CD4-positive, CD25-positive, alpha-beta regulatory T cell (primary cell): ENCODE data around the gene PRIM1. TPM values are rescaled to one million over a fixed set of nuclear protein-coding genes. Genes with fewer than 3 reads are reported as not detected.

Experiments used
- ATAC-seq, 2 donors: fragments of 150-1000 bp; cut with Tn5 transposase; one replicate each; pipeline ENCODE4 v1.10.0; 2021; ENCODE audit warnings: low read depth in 2 of 2, moderate number of reproducible peaks in 2 of 2, moderate library complexity in 1 of 2
- DNase-seq, 3 donors: peaks; one replicate each; pipeline versions ENCODE4 v3.0.0 to v3.0.0-alpha.2; 2012 to 2022; ENCODE audit warnings: mixed read lengths in 1 of 3
- H3K27ac ChIP-seq: one replicate; pipeline ENCODE4 v1.7.0; 2013; ENCODE audit warnings: mild to moderate bottlenecking, low read length; ENCODE audit not compliant: insufficient read depth, poor library complexity, severe bottlenecking
- H3K27me3 ChIP-seq: one replicate; pipeline ENCODE4 v1.7.0; 2013; ENCODE audit warnings: low read length; ENCODE audit not compliant: control insufficient read depth, insufficient read depth
- H3K36me3 ChIP-seq: one replicate; pipeline ENCODE4 v1.7.0; 2013; ENCODE audit warnings: mild to moderate bottlenecking, low read length, moderate library complexity; ENCODE audit not compliant: control insufficient read depth, insufficient read depth
- H3K4me1 ChIP-seq: 2 replicates; pipeline ENCODE4 v1.7.0; 2013; ENCODE audit warnings: mild to moderate bottlenecking, low read length; ENCODE audit not compliant: insufficient read depth, control insufficient read depth, poor library complexity, severe bottlenecking
- H3K4me3 ChIP-seq: one replicate; pipeline ENCODE4 v1.7.0; 2013; ENCODE audit warnings: low read depth, mild to moderate bottlenecking, low read length, moderate library complexity
- H3K9me3 ChIP-seq, 2 experiments: 1 replicate in 1 of 2; 2 replicates in 1 of 2; pipeline ENCODE4 v1.7.0; 2013; ENCODE audit warnings: low read length in 2 of 2, mild to moderate bottlenecking in 1 of 2, moderate library complexity in 1 of 2; ENCODE audit not compliant: control insufficient read depth in 2 of 2
- H3K27ac Mint-ChIP-seq, 3 donors: one replicate each; pipeline ENCODE4 v1.8.0; 2020 to 2022; ENCODE audit warnings: mild to moderate bottlenecking in 3 of 3, mixed read lengths in 3 of 3, moderate library complexity in 2 of 3
- H3K27me3 Mint-ChIP-seq: one replicate; pipeline ENCODE4 v1.8.0; 2022; ENCODE audit warnings: mild to moderate bottlenecking, mixed read lengths
- H3K36me3 Mint-ChIP-seq: one replicate; pipeline ENCODE4 v1.8.0; 2020; ENCODE audit warnings: mixed read lengths
- H3K4me1 Mint-ChIP-seq, 4 donors: one replicate each; pipeline ENCODE4 v1.8.0; 2020 to 2022; ENCODE audit warnings: mixed read lengths in 4 of 4, mild to moderate bottlenecking in 1 of 4
- H3K4me3 Mint-ChIP-seq, 4 donors: one replicate each; pipeline ENCODE4 v1.8.0; 2020 to 2022; ENCODE audit warnings: mild to moderate bottlenecking in 4 of 4, mixed read lengths in 4 of 4, moderate library complexity in 3 of 4
- H3K9me3 Mint-ChIP-seq, 7 donors: one replicate each; pipeline ENCODE4 v1.8.0; 2020 to 2022; ENCODE audit warnings: mixed read lengths in 7 of 7, mild to moderate bottlenecking in 3 of 7, moderate library complexity in 2 of 7
- polyA plus RNA-seq, 4 donors: library from polyadenylated mRNA; unstranded; fragments of 300-500 nt; fragmentation: Illumina TruSeq; gene quantifications; one replicate each; pipeline ENCODE4 v1.2.3, GENCODE V29; 2021
- total RNA-seq: library from RNA; stranded (reverse); gene quantifications from one replicate; pipeline ENCODE4 v1.2.3, GENCODE V29; 2022

PRIM1 gene
- total and polyA plus RNA-seq, 5 donors from 2014 or later: 15.1 to 46.1 (median 36.1) TPM

GRCh38 chr12:56684745-56685359 lies 67.3 kb downstream of the PRIM1 start:
- DNase-seq: peak in 2 of 3 donors; percentile 23 to 41
- H3K36me3 ChIP-seq: peaks cover 15% of the 10 kb centered on the region
- Mint-ChIP-seq H3K4me1 (peaks cover 19 to 62% (median 33%) of the 10 kb centered on the region in 4 donors), H3K27ac (peak overlapping the region; percentile 91 to 97 (median 95)), H3K27me3 (peaks cover 20% of the 10 kb centered on the region), H3K36me3 (peaks cover 11% of the 10 kb centered on the region), H3K4me3 (peak overlapping the region; percentile 95 to 100 (median 98)), H3K9me3 (no peaks in the 10 kb centered on the region)
- peak overlapping the region; percentile 99 for H3K27ac ChIP-seq
- no peaks in the 10 kb centered on the region for H3K27me3 ChIP-seq
- H3K4me1 ChIP-seq: peaks cover 64% of the 10 kb centered on the region
- H3K4me3 ChIP-seq: peak overlapping the region; percentile 98
- no peak for ATAC-seq
- no peaks in the 10 kb centered on the region for H3K9me3 ChIP-seq

- DNase-seq (no peak), ATAC-seq (no peak)
- Mint-ChIP-seq H3K9me3 (no peaks in the 10 kb centered on the region), H3K4me1 (peaks cover 17 to 76% (median 47%) of the 10 kb centered on the region in 4 donors), H3K27me3 (peaks cover 9% of the 10 kb centered on the region), H3K4me3 (peak overlapping the region; percentile 95 to 100 (median 98)), H3K27ac (peak overlapping the region; percentile 72 to 97 (median 90)), H3K36me3 (peaks cover 11% of the 10 kb centered on the region)
- peaks cover 76% of the 10 kb centered on the region for H3K4me1 ChIP-seq
- H3K27me3 ChIP-seq: no peaks in the 10 kb centered on the region
- peak overlapping the region; percentile 10 for H3K4me3 ChIP-seq
- H3K9me3 ChIP-seq: no peaks in the 10 kb centered on the region
- H3K27ac ChIP-seq: peak overlapping the region; percentile 99
- H3K36me3 ChIP-seq: peaks cover 20% of the 10 kb centered on the region
Measured at GRCh38 chr12:56682323-56682722, 69.8 kb downstream of the PRIM1 start.

Other genes starting within 250 kb of the PRIM1 start
- 3.1 TPM for gene RBMS2, start 230.5 kb downstream of the PRIM1 start, total RNA-seq
- gene RBMS2, start 230.5 kb downstream of the PRIM1 start, polyA plus RNA-seq: under 1 TPM in 3 of 4 donors, not detected in 1; 0.14 to 0.41 (median 0.23) TPM
- 237 TPM for gene BAZ2A, start 122.0 kb downstream of the PRIM1 start, total RNA-seq
- 10 to 100 TPM; 22.2 to 30.2 (median 22.6) TPM for gene BAZ2A, start 122.0 kb downstream of the PRIM1 start, polyA plus RNA-seq
- 277 TPM for gene ATP5F1B, start 106.3 kb downstream of the PRIM1 start, total RNA-seq
- 1,000 to 10,000 TPM in 1 of 4 donors, 100 to 1,000 TPM in 3; 781 to 1,082 (median 867) TPM for gene ATP5F1B, start 106.3 kb downstream of the PRIM1 start, polyA plus RNA-seq
- gene PTGES3, start 64.0 kb downstream of the PRIM1 start, total RNA-seq: 128 TPM
- 100 to 1,000 TPM; 276 to 321 (median 303) TPM for gene PTGES3, start 64.0 kb downstream of the PRIM1 start, polyA plus RNA-seq
- gene NACA, start 27.0 kb downstream of the PRIM1 start, total RNA-seq: 920 TPM
- 1,000 to 10,000 TPM; 1,082 to 1,280 (median 1,145) TPM for gene NACA, start 27.0 kb downstream of the PRIM1 start, polyA plus RNA-seq
- not detected for gene HSD17B6, start 11.0 kb upstream of the PRIM1 start, total RNA-seq
- under 1 TPM; 0.37 to 0.97 (median 0.89) TPM for gene HSD17B6, start 11.0 kb upstream of the PRIM1 start, polyA plus RNA-seq
- not detected for gene SDR9C7, start 182.1 kb upstream of the PRIM1 start, total RNA-seq
- not detected for gene SDR9C7, start 182.1 kb upstream of the PRIM1 start, polyA plus RNA-seq
- 0.79 TPM for gene RDH16, start 205.3 kb upstream of the PRIM1 start, total RNA-seq
- under 1 TPM in 3 of 4 donors, not detected in 1; 0.10 to 0.56 (median 0.55) TPM for gene RDH16, start 205.3 kb upstream of the PRIM1 start, polyA plus RNA-seq